ENCODE measurements around the gene GRIK3.
"Not testable (repeated sequence)": the region's sequence is repeated elsewhere in the genome, so short reads cannot be mapped to it uniquely, and the experiment has no call there.

GRIK3 gene

DNA sequence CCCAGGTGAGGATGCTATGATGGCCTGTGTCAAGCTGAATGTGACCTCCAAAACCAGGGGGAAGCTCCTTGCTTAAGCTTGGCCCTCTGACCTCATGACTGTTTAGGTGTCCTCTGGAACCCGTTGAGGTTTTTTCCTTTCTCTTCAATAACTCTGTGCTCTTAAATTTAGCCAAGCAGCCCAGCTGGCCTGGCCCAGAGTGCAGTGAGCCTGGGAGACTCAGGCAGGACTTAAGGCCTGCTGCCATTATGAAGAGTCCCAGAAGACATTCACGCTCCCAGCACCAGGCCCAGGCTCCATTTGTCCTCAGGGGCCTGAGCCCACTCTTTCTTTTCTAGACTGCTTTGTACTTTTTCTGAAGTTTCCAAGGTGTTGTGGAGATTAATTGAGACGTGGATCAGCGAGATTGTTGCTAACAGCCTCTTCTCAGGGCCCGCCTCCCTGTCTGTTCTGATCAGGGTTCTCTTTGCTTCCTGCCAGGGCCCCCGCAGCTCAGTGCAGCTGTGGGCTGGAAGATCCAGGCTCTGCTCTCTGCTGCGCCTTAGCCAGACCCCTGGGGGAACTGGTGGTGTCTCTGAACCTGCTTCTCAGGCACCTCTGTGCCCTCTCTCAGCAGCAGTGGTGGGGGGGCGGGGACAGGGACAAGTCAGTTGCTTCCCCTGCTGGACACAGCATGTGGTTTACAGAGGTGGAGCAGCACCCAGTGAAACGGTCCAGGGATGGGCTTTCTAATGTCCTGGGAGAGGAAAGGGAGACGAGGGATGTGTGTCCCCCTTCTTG lies 124.2 kb downstream of the GRIK3 start:
- no peak overlapping the region for H3K4me3 ChIP-seq (ENCODE audit: low read depth, low read length)
- TF ChIP-seq CTCF (IDR thresholded peaks at IDR 0.05; ENCODE audit: low read depth, low read length) = no peak
- no peak for DNase-seq (ENCODE audit: low read depth, low spot score)
- in situ Hi-C loops (cut with HindIII; ENCODE audit: low sequenced_read_pairs) = no loop called here

DNA sequence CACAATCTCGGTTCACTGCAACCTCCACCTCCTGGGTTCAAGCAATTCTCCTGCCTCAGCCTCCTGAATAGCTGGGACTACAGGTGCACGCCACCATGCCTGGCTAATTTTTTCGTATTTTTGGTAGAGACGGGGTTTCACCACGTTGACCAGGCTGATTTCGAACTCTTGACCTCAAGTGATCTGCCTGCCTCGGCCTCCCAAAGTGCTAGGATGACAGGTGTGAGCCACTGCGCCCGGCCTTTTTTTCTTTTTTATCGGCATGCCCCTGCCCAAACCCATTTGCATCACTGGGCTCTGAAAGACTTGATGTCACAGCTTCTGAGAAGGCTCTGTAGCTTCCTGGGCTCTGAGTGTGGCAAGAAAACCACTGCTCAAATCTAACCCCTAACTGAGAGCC lies 125.0 kb downstream of the GRIK3 start:
- H3K4me3 ChIP-seq (ENCODE audit: low read depth, low read length); DNase-seq (ENCODE audit: low read depth, low spot score); in situ Hi-C loops (cut with HindIII; ENCODE audit: low sequenced_read_pairs): not testable (repeated sequence)

GRCh38 chr1:36908096-36908495 lies 126.2 kb downstream of the GRIK3 start:
- in situ Hi-C loops (cut with HindIII; ENCODE audit: low sequenced_read_pairs) = no loop called here
- TF ChIP-seq CTCF (IDR thresholded peaks at IDR 0.05; ENCODE audit: low read depth, low read length) = no peak
- DNase-seq (ENCODE audit: low read depth, low spot score) = no peak
- no peak overlapping the region for H3K4me3 ChIP-seq (ENCODE audit: low read depth, low read length)

- H3K4me3 ChIP-seq (ENCODE audit: low read depth, low read length) = no peak overlapping the region
- TF ChIP-seq CTCF (IDR thresholded peaks at IDR 0.05; ENCODE audit: low read depth, low read length) = no peak
- DNase-seq (ENCODE audit: low read depth, low spot score) = no peak
- in situ Hi-C loops (cut with HindIII; ENCODE audit: low sequenced_read_pairs) = no loop called here
Observed at GRCh38 chr1:36906555-36906954, 127.8 kb downstream of the GRIK3 start.

DNA sequence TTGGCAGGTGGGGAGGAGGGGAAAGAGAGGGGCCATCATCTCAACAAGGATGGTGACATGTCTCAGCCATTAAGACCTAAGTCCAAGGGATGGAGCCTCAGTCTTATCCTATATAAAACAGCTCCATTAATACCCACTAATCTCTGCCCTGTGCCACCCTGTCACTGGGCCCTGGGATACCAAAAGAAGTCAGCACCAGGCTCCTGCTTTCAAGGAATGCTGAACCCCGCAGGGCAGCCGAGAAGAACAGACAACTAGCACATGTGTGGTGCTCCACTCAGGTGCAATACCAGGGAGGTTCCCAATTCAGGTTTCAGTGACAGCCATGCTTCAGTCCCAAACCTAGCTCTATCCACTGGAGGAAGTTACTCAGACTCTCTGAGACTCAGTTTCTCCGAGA lies 128.4 kb downstream of the GRIK3 start:
- in situ Hi-C loops (cut with HindIII; ENCODE audit: low sequenced_read_pairs) = no loop called here
- no peak overlapping the region for H3K4me3 ChIP-seq (ENCODE audit: low read depth, low read length)
- DNase-seq (ENCODE audit: low read depth, low spot score) = no peak
- no peak for TF ChIP-seq CTCF (IDR thresholded peaks at IDR 0.05; ENCODE audit: low read depth, low read length)

DNA sequence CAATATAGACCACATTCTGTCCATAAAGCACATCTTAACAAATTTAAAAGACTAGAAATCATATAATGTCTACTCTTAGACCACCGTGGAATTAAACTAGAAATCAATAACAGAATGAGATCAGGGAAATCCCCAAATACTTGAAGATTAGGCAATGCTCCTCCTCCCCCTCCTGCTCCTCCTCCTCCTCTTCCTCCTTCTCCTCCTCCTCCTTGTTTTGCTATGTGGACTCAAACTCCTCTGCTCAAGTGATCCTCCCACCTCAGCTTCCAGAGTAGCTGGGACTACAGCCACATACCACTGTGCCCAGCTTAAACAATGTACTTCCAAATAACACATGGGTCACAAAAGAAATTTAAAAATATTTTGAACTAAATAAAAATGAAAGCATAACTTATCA lies 134.2 kb downstream of the GRIK3 start:
- in situ Hi-C loops (cut with HindIII; ENCODE audit: low sequenced_read_pairs) = no loop called here
- DNase-seq (ENCODE audit: low read depth, low spot score) = no peak
- TF ChIP-seq CTCF (IDR thresholded peaks at IDR 0.05; ENCODE audit: low read depth, low read length) = no peak
- H3K4me3 ChIP-seq (ENCODE audit: low read depth, low read length) = no peak overlapping the region

- H3K4me3 ChIP-seq (ENCODE audit: low read depth, low read length); DNase-seq (ENCODE audit: low read depth, low spot score); in situ Hi-C loops (cut with HindIII; ENCODE audit: low sequenced_read_pairs): not testable (repeated sequence)
Observed at GRCh38 chr1:36897813-36898212, 136.5 kb downstream of the GRIK3 start.

DNA sequence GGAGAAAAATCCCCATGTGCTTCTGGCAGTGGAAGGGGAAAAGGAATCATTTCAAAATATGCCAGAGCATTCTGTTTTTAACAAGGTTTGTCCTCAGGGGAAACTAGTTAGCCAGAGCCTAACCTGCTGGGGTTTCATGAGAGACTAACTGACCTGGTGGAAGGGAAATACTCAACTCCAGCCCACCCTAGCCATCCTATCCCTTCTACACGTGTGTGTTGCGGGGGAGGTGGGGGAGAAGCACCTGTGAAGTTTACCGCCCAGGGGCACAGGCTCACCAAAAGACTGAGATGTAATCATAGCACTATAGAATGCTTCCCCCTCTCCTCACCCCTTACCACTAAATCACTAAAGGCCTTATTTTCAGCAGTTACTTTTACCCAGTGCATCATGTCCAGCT lies 139.5 kb downstream of the GRIK3 start:
- in situ Hi-C loops (cut with HindIII; ENCODE audit: low sequenced_read_pairs) = no loop called here
- no peak for DNase-seq (ENCODE audit: low read depth, low spot score)
- no peak overlapping the region for H3K4me3 ChIP-seq (ENCODE audit: low read depth, low read length)
- TF ChIP-seq CTCF (IDR thresholded peaks at IDR 0.05; ENCODE audit: low read depth, low read length) = no peak
